PFSK-1 (cell line): ENCODE results near the gene LTBP1.

ENCODE experiments used
- FOXP2 ChIP-seq: optimal IDR thresholded peaks from 2 replicates; pipeline ENCODE3; 2011; ENCODE audit warnings: borderline replicate concordance, control low read depth, inconsistent platforms; ENCODE audit not compliant: insufficient read depth; ENCODE audit errors: extremely low read length, extremely low read depth
- POLR2AphosphoS5 ChIP-seq: IDR thresholded peaks from 2 replicates; pipeline ENCODE4 v1.6.1; 2012; ENCODE audit warnings: low read depth, mild to moderate bottlenecking, control low read depth, low read length, moderate library complexity
- REST ChIP-seq, 2 experiments: IDR thresholded peaks; 2 replicates each; pipeline versions ENCODE4 v1.6.1 to v1.8.0; 2011 to 2012; ENCODE audit warnings: low read depth in 2 of 2, low read length in 2 of 2, control low read depth in 1 of 2, inconsistent platforms in 1 of 2, mild to moderate bottlenecking in 1 of 2, moderate library complexity in 1 of 2; ENCODE audit not compliant: insufficient read depth in 1 of 2
- SIN3A ChIP-seq: IDR thresholded peaks from 2 replicates; pipeline ENCODE4 v1.6.1; 2012; ENCODE audit warnings: mild to moderate bottlenecking, low read length, moderate library complexity, borderline replicate concordance; ENCODE audit not compliant: insufficient read depth
- TAF1 ChIP-seq: IDR thresholded peaks from 2 replicates; pipeline ENCODE4 v1.6.1; 2012; ENCODE audit warnings: low read length, control low read depth, borderline replicate concordance; ENCODE audit not compliant: insufficient read depth

Gene LTBP1

DNA sequence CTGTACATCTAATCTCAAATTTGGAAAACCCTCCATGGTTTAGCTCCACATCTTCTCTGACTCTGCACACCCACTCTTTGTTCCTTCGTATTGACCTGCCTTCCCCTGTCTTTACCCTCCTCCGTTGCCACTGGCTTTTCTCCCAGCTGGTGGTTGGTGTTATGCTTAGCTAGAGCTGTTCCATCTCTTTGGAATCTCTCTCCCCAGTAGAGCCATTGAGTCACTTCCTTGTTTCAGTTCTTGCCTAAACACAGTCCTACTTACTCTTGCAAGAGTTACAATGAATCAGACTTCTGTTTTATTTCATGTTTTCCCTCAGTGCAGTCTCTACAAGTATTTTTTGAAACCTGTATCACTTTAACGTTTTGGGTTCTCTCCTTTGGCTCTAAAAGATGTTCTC is 263.9 kb downstream of the LTBP1 start:
- no peak for TF ChIP-seq REST (IDR thresholded peaks at IDR 0.05; ENCODE audit: insufficient read depth in 1 of 2, low read depth in 2 of 2, low read length in 2 of 2)
- TF ChIP-seq SIN3A = peak; percentile 77; the same call in 1 of the 2 replicates
- no peak for TF ChIP-seq POLR2AphosphoS5

DNA sequence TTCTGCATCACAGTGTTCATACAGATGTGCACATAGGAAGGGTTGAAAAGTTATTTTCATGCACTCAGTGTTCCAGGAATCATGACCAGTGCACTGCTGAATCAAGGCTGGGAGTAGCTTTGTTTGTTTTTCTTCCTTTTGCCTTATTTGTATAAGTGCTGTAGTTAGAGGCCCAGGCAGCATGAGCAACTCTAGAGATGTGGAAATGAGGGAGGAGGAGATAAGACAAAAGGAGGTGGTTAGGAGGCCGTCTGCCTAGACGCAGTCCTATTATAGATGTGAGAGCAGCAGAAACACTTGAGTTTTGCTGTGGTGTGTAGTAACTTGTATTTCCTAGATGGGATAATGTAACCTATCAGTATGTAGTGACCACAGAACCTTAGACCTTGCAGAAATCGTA is 265.4 kb downstream of the LTBP1 start:
- TF ChIP-seq FOXP2 (no peak), SIN3A (0 out of 2 replicates have a peak, but pooled peaks have one; percentile 27)

GRCh38 chr2:33213244-33213643 is 266.5 kb downstream of the LTBP1 start:
- TF ChIP-seq FOXP2 (no peak), TAF1 (no peak), REST (IDR thresholded peaks at IDR 0.05; ENCODE audit: insufficient read depth in 1 of 2, low read depth in 2 of 2, low read length in 2 of 2) (no peak), SIN3A (no peak), POLR2AphosphoS5 (no peak)

DNA sequence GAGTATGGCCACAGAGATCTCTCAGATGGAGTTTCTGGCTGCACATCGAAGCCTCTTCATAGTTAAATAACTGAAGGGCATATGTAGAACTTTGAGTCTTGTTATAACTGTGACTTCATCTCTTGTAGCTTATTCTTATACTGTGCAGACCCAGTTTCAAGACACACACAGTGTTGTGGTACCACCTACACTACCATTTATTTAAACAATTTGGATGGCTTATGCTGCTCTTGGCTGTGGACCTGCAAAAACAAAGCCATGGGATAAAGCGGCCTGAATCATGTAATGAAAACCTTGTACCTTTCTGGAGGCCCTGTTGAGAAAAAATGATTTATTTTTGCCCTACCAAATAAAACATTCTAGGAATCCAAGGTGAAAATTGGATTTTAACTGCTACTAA is 266.9 kb downstream of the LTBP1 start:
- no peak for TF ChIP-seq FOXP2
- no peak for TF ChIP-seq SIN3A
- TF ChIP-seq TAF1 = no peak
- TF ChIP-seq REST (IDR thresholded peaks at IDR 0.05; ENCODE audit: insufficient read depth in 1 of 2, low read depth in 2 of 2, low read length in 2 of 2) = no peak
- no peak for TF ChIP-seq POLR2AphosphoS5

GRCh38 chr2:33214436-33214835 is 267.7 kb downstream of the LTBP1 start:
- TF ChIP-seq REST (IDR thresholded peaks at IDR 0.05; ENCODE audit: insufficient read depth in 1 of 2, low read depth in 2 of 2, low read length in 2 of 2) (no peak), POLR2AphosphoS5 (no peak), TAF1 (no peak), SIN3A (no peak), FOXP2 (no peak)
